Measurements from ENCODE around the gene SLC7A6.

DNA sequence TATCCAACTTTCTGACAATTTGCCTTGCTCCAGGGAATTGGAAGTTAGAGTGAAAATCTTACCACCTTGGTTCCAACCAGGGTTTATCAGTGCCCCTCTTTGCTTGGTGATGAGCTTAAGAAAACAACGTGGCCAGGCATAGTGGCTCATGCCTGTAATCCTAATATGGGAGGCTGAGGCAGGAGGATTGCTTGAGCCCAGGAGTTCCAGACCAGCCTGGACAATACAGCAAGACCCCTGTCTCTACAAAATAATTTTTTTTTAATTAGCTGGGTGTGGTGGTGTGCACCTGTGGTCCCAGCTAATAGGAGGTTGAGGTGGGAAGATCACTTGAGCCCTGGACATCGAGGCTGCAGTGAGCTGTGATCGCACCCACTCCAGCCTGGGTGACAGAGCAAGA is 21.4 kb downstream of the SLC7A6 start:
- TF ChIP-seq, protein P1, sequence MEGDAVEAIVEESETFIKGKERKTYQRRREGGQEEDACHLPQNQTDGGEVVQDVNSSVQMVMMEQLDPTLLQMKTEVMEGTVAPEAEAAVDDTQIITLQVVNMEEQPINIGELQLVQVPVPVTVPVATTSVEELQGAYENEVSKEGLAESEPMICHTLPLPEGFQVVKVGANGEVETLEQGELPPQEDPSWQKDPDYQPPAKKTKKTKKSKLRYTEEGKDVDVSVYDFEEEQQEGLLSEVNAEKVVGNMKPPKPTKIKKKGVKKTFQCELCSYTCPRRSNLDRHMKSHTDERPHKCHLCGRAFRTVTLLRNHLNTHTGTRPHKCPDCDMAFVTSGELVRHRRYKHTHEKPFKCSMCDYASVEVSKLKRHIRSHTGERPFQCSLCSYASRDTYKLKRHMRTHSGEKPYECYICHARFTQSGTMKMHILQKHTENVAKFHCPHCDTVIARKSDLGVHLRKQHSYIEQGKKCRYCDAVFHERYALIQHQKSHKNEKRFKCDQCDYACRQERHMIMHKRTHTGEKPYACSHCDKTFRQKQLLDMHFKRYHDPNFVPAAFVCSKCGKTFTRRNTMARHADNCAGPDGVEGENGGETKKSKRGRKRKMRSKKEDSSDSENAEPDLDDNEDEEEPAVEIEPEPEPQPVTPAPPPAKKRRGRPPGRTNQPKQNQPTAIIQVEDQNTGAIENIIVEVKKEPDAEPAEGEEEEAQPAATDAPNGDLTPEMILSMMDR (IDR thresholded peaks at IDR 0.05; ENCODE audit: low read depth, low read length) = no peak
- no peak for TF ChIP-seq EZH2phosphoT487 (IDR thresholded peaks at IDR 0.05; ENCODE audit: low read depth)
